Upper lobe of left lung (tissue), 6 donors: Measurements from ENCODE around the gene PGAM2. TPM values are rescaled to one million over a fixed set of nuclear protein-coding genes. Genes with fewer than 3 reads are reported as not detected.

Experiments
- ATAC-seq, 2 donors: fragments of 200-7000 bp; cut with Tn5 transposase; one replicate each; pipeline ENCODE4 v1.9.1; 2022; ENCODE audit warnings: mild to moderate bottlenecking in 2 of 2, moderate library complexity in 2 of 2; ENCODE audit not compliant: low FRiP score in 2 of 2
- DNase-seq, 2 donors: peaks; one replicate each; pipeline ENCODE4 v3.0.0-alpha.2; 2019 to 2020
- H3K27ac ChIP-seq, 4 donors: fragments of 200-600 bp; sonication (generic); one replicate each; pipeline ENCODE4 v1.5.1; 2016 to 2019
- H3K27me3 ChIP-seq, 4 donors: fragments of 200-600 bp; sonication (generic); one replicate each; pipeline ENCODE4 v1.5.1; 2017 to 2019
- H3K36me3 ChIP-seq, 4 donors: fragments of 200-600 bp; sonication (generic); one replicate each; pipeline ENCODE4 v1.5.1; 2016 to 2019
- H3K4me1 ChIP-seq, 4 donors: fragments of 200-600 bp; sonication (generic); one replicate each; pipeline ENCODE4 v1.5.1; 2018 to 2019
- H3K4me3 ChIP-seq, 4 donors: fragments of 200-600 bp; sonication (generic); one replicate each; pipeline ENCODE4 v1.5.1; 2017 to 2019; ENCODE audit warnings: mild to moderate bottlenecking in 2 of 4, moderate library complexity in 1 of 4
- H3K9me3 ChIP-seq, 4 donors: fragments of 200-600 bp; sonication (generic); one replicate each; pipeline ENCODE4 v1.5.1; 2018 to 2019
- EP300 ChIP-seq, 4 donors: sonication (generic); formaldehyde crosslinking; IDR thresholded peaks; one replicate each; pipeline ENCODE4 v1.5.1; 2017; ENCODE audit warnings: antibody characterized with exemption in 4 of 4, control low read depth in 2 of 4
- POLR2A ChIP-seq, 4 donors: fragments of 450-650 bp; IDR thresholded peaks; one replicate each; pipeline ENCODE4 v1.5.1; 2016 to 2017; ENCODE audit warnings: antibody characterized with exemption in 4 of 4, mild to moderate bottlenecking in 2 of 4
- POLR2AphosphoS5 ChIP-seq, 2 donors: sonication (generic); formaldehyde crosslinking; IDR thresholded peaks; one replicate each; pipeline ENCODE4 v1.5.1; 2017; ENCODE audit warnings: antibody characterized with exemption in 2 of 2
- WGBS, 2 donors: methylation state at CpG; one replicate each; pipeline ENCODE4 v1.1.5; 2017 to 2018; 5-methylcytosine and 5-hydroxymethylcytosine counted together
- total RNA-seq, 6 donors: library from RNA; depleted of rRNA in 4 of 6; stranded (reverse); fragments of >200 nt in 4 of 6; gene quantifications; one replicate each; pipeline versions ENCODE4 v1.1.0 to v1.2.1, GENCODE V29; 2016 to 2021
- TF ChIP-seq, protein P1 (sequence below), 6 experiments: fragments of 450-650 bp in 4 of 6; fragments of 200-600 bp in 2 of 6; sonication (generic) in 2 of 6; IDR thresholded peaks; one replicate each; pipeline ENCODE4 v1.5.1; 2016 to 2019; ENCODE audit warnings: antibody characterized with exemption in 6 of 6
- donor health status: DM: no; HTN: no; CAD: no; lungs with moderate emphysema.
- donor health status: DM: no; HTN: yes; CAD: no; lungs with severe emphysema.

PGAM2 gene
- total RNA-seq, 6 donors from 2014 or later, result 0.26 to 0.91 (median 0.75) TPM; not detected in 2

DNA sequence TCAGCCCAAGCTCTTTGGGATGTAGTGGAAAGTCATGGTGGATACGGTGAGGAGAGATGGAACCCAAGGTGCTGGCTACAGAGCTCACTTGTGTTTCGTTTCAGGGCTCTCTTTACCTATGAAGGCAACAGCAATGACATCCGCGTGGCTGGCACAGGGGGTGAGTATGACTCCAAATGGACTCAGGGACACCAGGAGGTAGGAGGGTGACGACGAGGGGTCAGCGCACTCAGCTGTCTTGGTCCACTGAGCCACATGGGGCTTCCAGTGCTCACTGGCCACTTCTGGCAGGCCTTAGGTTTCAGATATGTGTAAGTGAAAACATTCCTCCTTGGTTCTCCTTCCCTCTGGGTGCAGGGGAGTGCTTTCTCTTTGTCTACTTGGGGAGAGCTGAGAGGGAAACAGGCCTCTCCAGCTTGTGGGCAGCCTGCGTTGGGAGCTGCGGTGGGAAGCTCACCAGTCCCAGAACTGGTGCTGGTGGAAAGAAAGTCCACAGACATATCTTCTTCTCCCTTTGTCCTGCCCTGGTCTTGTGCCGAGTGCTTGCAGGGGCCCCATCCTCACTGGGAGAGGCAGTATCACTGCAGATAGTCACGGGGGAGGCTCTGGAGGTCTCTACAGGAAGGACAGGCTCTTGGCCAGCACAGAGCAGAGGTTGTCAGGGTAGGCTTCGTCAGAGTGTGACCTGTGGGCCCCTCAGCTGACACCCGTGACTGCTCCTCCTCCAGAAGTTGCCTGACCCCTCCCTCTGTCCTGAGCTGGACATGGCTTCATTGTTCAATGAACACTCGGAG, 15.0 kb downstream of the PGAM2 start:
- DNase-seq, result no peak
- 84 to 95% methylated on average over 7 to 14 of the region's 14 CpGs for WGBS, 2 donors

DNA sequence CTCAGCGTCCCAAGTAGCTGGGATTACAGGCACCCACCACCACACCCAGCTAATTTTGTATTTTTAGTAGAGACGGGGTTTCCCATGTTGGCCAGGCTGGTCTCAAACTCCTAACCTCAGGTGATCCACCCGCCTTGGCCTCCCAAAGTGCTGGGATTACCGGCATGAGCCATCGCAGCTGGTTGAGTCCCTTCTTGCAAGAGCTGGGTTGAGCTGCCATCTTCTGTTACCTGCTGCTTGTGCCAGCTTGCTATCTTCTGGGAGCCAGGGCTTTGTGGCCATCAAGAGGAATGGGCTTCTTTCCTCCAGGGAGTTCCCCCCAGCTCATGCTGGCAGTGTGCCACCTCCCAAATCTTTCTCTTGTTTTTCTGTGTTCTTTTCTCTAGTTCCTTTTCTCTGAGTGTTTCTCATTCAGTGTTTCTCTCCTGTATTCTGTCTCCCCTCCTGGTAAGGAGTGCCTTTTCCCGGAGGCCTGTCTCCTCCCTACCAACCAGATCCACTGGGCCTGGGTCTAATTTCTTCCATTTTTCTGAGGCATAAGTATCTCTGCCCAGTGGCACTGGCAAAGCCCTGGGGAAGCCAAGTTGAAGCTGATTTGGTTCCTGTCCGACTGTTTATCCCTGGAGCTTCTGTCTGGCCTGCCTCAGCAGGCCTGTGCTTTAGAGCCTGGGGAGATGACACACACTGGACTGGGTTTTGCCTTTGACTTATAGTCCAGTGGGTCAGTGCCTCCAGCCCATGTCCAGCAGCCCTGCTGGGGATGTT, 17.2 kb downstream of the PGAM2 start:
- DNase-seq (no peak), ATAC-seq (no peak)
- no peak for TF ChIP-seq EP300 (IDR thresholded peaks at IDR 0.05)
- no peak for TF ChIP-seq POLR2AphosphoS5 (IDR thresholded peaks at IDR 0.05)
- TF ChIP-seq, protein P1, sequence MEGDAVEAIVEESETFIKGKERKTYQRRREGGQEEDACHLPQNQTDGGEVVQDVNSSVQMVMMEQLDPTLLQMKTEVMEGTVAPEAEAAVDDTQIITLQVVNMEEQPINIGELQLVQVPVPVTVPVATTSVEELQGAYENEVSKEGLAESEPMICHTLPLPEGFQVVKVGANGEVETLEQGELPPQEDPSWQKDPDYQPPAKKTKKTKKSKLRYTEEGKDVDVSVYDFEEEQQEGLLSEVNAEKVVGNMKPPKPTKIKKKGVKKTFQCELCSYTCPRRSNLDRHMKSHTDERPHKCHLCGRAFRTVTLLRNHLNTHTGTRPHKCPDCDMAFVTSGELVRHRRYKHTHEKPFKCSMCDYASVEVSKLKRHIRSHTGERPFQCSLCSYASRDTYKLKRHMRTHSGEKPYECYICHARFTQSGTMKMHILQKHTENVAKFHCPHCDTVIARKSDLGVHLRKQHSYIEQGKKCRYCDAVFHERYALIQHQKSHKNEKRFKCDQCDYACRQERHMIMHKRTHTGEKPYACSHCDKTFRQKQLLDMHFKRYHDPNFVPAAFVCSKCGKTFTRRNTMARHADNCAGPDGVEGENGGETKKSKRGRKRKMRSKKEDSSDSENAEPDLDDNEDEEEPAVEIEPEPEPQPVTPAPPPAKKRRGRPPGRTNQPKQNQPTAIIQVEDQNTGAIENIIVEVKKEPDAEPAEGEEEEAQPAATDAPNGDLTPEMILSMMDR (IDR thresholded peaks at IDR 0.05), result no peak
- TF ChIP-seq POLR2A (IDR thresholded peaks at IDR 0.05), result no peak
- WGBS, 2 donors, result 94 to 95% methylated on average over 7 of the region's 7 CpGs
- H3K4me1 ChIP-seq, result peaks cover 42 to 83% (median 47%) of the 10 kb centered on the region in 4 donors
- peak overlapping the region in 2 of 4 donors; percentile 32 to 99 for H3K27ac ChIP-seq
- H3K4me3 ChIP-seq, result no peak overlapping the region
- H3K27me3 ChIP-seq, result no peaks in the 10 kb centered on the region
- H3K36me3 ChIP-seq, result peaks cover 0 to 40% (median 38%) of the 10 kb centered on the region in 4 donors
- no peaks in the 10 kb centered on the region for H3K9me3 ChIP-seq

More for the DNA sequence above, 15.0 kb downstream of the PGAM2 start:
- no peak for TF ChIP-seq EP300 (IDR thresholded peaks at IDR 0.05)
- TF ChIP-seq POLR2AphosphoS5 (IDR thresholded peaks at IDR 0.05), result no peak
- TF ChIP-seq POLR2A (IDR thresholded peaks at IDR 0.05), result no peak
- TF ChIP-seq, protein P1 (IDR thresholded peaks at IDR 0.05), result no peak
- H3K27ac ChIP-seq, result peak overlapping the region in 3 of 4 donors; percentile 45 to 55 (median 53)
- H3K27me3 ChIP-seq, result no peaks in the 10 kb centered on the region
- H3K4me1 ChIP-seq, result peaks cover 32 to 68% (median 38%) of the 10 kb centered on the region in 4 donors
- ATAC-seq, result no peak
- no peaks in the 10 kb centered on the region for H3K9me3 ChIP-seq
- peaks cover 0 to 58% (median 57%) of the 10 kb centered on the region in 4 donors for H3K36me3 ChIP-seq
- no peak overlapping the region for H3K4me3 ChIP-seq

DNA sequence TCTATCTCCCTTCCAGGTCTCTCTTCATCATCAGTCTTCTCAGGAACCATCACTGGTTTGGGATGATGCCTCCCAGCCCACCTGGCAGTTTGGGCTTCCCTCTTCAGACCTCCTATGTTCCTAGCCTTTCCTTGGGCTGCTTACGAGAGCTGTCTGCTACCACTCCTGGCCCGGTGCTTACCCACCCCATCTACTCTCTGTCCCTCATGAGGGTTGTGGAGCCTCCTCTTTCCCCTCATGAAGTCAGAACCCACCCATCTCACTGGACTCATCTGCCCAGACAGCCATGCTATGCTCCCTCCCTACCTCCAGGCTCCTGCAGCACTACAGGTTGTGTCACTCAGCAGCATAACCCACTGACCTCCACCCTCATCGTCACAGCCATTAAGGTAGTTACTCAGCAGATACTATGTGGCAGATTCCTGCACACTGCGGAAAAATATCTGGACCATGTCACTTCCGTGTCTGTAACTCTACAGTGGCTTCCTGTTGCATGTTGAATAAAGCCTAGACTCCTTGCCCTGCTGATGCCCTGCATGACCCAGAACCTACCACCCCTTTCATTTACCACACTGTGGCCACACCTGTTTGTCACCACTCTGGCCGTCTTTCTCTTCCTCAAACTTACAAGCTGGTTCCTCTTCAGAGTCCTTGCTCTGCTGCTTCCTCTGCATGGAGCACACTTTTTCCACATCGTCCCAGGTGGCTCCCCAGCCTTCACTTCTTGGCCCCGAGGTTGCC, 18.9 kb downstream of the PGAM2 start:
- Histone ChIP-seq H3K27me3 (no peaks in the 10 kb centered on the region), H3K9me3 (no peaks in the 10 kb centered on the region), H3K36me3 (peaks cover 0 to 25% (median 22%) of the 10 kb centered on the region in 4 donors), H3K27ac (peak overlapping the region; percentile 95 to 100 (median 98)), H3K4me3 (peak overlapping the region in 1 of 4 donors; percentile 84), H3K4me1 (peaks cover 38 to 73% (median 43%) of the 10 kb centered on the region in 4 donors)
- ATAC-seq, result peak; percentile 35 to 64
- 59 to 60% methylated on average over 8 of the region's 8 CpGs for WGBS, 2 donors
- DNase-seq, result peak in 1 of 2 donors; percentile 59
- peak; percentile 45 to 78 for TF ChIP-seq POLR2AphosphoS5 (IDR thresholded peaks at IDR 0.05)
- TF ChIP-seq, protein P1 (IDR thresholded peaks at IDR 0.05), result no peak
- peak in 1 of 4 donors; percentile 9 for TF ChIP-seq POLR2A (IDR thresholded peaks at IDR 0.05)
- TF ChIP-seq EP300 (IDR thresholded peaks at IDR 0.05), result no peak

DNA sequence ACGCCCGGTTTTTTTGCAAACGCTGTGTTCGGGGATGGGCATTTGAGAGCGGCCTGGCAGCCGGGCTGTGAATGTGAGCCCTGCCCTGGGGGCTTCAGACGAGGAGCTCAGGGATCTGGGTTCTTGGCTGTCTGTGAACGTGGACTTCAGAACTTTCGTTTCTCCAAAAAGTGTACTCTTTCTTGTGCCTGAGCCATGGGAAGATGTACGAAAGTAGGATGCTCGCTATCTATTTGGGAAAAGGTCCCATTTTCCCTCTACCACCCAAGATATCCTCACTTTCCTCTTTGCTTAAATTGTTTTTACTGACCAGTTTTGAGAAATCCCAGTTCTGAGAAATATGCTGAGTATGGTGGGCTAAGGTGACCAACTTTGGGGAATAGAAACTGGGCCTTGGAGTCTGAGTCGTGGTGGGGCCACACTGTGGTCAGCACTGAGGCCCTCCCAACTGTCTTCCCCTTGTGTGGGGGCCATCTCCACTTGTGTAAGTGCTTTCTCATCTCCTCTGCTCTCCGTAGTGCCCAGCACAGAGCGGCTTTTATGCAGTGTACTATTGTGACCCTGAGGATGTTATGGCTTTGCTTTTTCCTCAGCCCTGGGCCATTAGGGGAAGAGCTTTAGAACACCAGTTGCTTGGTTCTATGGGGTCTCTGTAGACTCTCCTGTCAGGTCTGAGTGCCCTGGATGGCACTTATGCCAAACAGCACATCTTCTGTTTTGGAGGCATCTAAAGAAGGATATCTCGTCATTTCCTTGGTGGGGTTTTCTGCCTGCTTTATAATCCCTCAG, 19.9 kb downstream of the PGAM2 start:
- H3K9me3 ChIP-seq, result no peaks in the 10 kb centered on the region
- DNase-seq, result no peak
- WGBS, 2 donors, result 23 to 44% methylated on average over 8 to 15 of the region's 15 CpGs
- no peaks in the 10 kb centered on the region for H3K27me3 ChIP-seq
- H3K4me1 ChIP-seq, result peaks cover 35 to 68% (median 42%) of the 10 kb centered on the region in 4 donors
- peaks cover 0 to 15% (median 11%) of the 10 kb centered on the region in 4 donors for H3K36me3 ChIP-seq
- ATAC-seq, result no peak
- H3K4me3 ChIP-seq, result peak overlapping the region; percentile 84 to 100 (median 98)
- TF ChIP-seq POLR2A (IDR thresholded peaks at IDR 0.05) (no peak), EP300 (IDR thresholded peaks at IDR 0.05) (no peak), POLR2AphosphoS5 (IDR thresholded peaks at IDR 0.05) (no peak)
- TF ChIP-seq, protein P1 (IDR thresholded peaks at IDR 0.05), result no peak
- peak overlapping the region; percentile 95 to 100 (median 98) for H3K27ac ChIP-seq
